ENCODE data around the gene AXIN2. TPM values are rescaled to one million over a fixed set of nuclear protein-coding genes. Genes with fewer than 3 reads are reported as not detected.

The AXIN2 gene
- polyA plus RNA-seq, 3 donors = 0.10 TPM; not detected in 2

GRCh38 chr17:65531256-65532100 lies 30.0 kb downstream of the AXIN2 start:
- Mint-ChIP-seq H3K4me3 (no peak overlapping the region), H3K9me3 (peaks cover 0 to 8% (median 2%) of the 10 kb centered on the region in 7 donors), H3K36me3 (no peaks in the 10 kb centered on the region), H3K4me1 (no peaks in the 10 kb centered on the region), H3K27me3 (ENCODE audit: low read depth in 3 of 3) (peaks cover 2 to 6% (median 6%) of the 10 kb centered on the region in 3 donors), H3K27ac (peak overlapping the region in 1 of 7 donors; percentile 24)
- H3K4me3 ChIP-seq (replicated peaks in 1 of 3; ENCODE audit: low read depth in 2 of 3, low read length in 3 of 3) = no peak overlapping the region
- WGBS (ENCODE audit: insufficient coverage) = 79% methylated on average over 11 of the region's 16 CpGs
- no peak overlapping the region for H2AFZ ChIP-seq (ENCODE audit: insufficient read depth, low read depth, low read length, poor library complexity, severe bottlenecking)
- DNase-seq = no peak
- no peaks in the 10 kb centered on the region for H3K36me3 ChIP-seq (replicated peaks in 1 of 2; ENCODE audit: control insufficient read depth in 1 of 2, insufficient read depth in 2 of 2, low read length in 2 of 2)
- H3K9ac ChIP-seq (ENCODE audit: insufficient read depth, low read length, poor library complexity, severe bottlenecking) = no peak overlapping the region
- no peak for TF ChIP-seq CTCF (IDR thresholded peaks at IDR 0.05)
- no peaks in the 10 kb centered on the region for H4K20me1 ChIP-seq (ENCODE audit: insufficient read depth, low read length)
- H3K4me2 ChIP-seq (replicated peaks; ENCODE audit: extremely low read depth, low read length, poor library complexity, severe bottlenecking) = no peak overlapping the region
- peaks cover 0 to 3% of the 10 kb centered on the region in 2 donors for H3K9me3 ChIP-seq (replicated peaks in 1 of 2; ENCODE audit: control insufficient read depth in 1 of 2, insufficient read depth in 1 of 2, low read length in 2 of 2)
- intact Hi-C loops (cut with micrococcal nuclease) = no loop called here
- no peaks in the 10 kb centered on the region for H3K79me2 ChIP-seq (ENCODE audit: insufficient read depth, low read length)
- H3K27ac ChIP-seq (ENCODE audit: low read depth in 1 of 2, low read length in 2 of 2) = no peak overlapping the region
- H3K27me3 ChIP-seq (ENCODE audit: control insufficient read depth in 2 of 2, insufficient read depth in 2 of 2, low read length in 2 of 2) = no peaks in the 10 kb centered on the region
- no peaks in the 10 kb centered on the region for H3K4me1 ChIP-seq (ENCODE audit: control insufficient read depth in 1 of 2, insufficient read depth in 2 of 2, low read length in 2 of 2)

GRCh38 chr17:65530523-65531255 lies 30.8 kb downstream of the AXIN2 start:
- H2AFZ ChIP-seq (ENCODE audit: insufficient read depth, low read depth, low read length, poor library complexity, severe bottlenecking) = no peak overlapping the region
- no peaks in the 10 kb centered on the region for H3K79me2 ChIP-seq (ENCODE audit: insufficient read depth, low read length)
- no peak for TF ChIP-seq CTCF (IDR thresholded peaks at IDR 0.05)
- no peak overlapping the region for H3K4me2 ChIP-seq (replicated peaks; ENCODE audit: extremely low read depth, low read length, poor library complexity, severe bottlenecking)
- no peak overlapping the region for H3K9ac ChIP-seq (ENCODE audit: insufficient read depth, low read length, poor library complexity, severe bottlenecking)
- H3K4me1 Mint-ChIP-seq = no peaks in the 10 kb centered on the region
- intact Hi-C loops (cut with micrococcal nuclease) = no loop called here
- DNase-seq = no peak
- no peak overlapping the region for H3K4me3 ChIP-seq (replicated peaks in 1 of 3; ENCODE audit: low read depth in 2 of 3, low read length in 3 of 3)
- H3K9me3 Mint-ChIP-seq = peaks cover 0 to 9% (median 2%) of the 10 kb centered on the region in 7 donors
- no peaks in the 10 kb centered on the region for H3K36me3 ChIP-seq (replicated peaks in 1 of 2; ENCODE audit: control insufficient read depth in 1 of 2, insufficient read depth in 2 of 2, low read length in 2 of 2)
- H3K9me3 ChIP-seq (replicated peaks in 1 of 2; ENCODE audit: control insufficient read depth in 1 of 2, insufficient read depth in 1 of 2, low read length in 2 of 2) = peaks cover 0 to 3% of the 10 kb centered on the region in 2 donors
- no peak overlapping the region for H3K4me3 Mint-ChIP-seq
- no peaks in the 10 kb centered on the region for H4K20me1 ChIP-seq (ENCODE audit: insufficient read depth, low read length)
- H3K27ac ChIP-seq (ENCODE audit: low read depth in 1 of 2, low read length in 2 of 2) = no peak overlapping the region
- H3K27ac Mint-ChIP-seq = no peak overlapping the region
- no peaks in the 10 kb centered on the region for H3K27me3 ChIP-seq (ENCODE audit: control insufficient read depth in 2 of 2, insufficient read depth in 2 of 2, low read length in 2 of 2)
- peaks cover 2 to 6% (median 5%) of the 10 kb centered on the region in 3 donors for H3K27me3 Mint-ChIP-seq (ENCODE audit: low read depth in 3 of 3)
- H3K36me3 Mint-ChIP-seq = no peaks in the 10 kb centered on the region
- H3K4me1 ChIP-seq (ENCODE audit: control insufficient read depth in 1 of 2, insufficient read depth in 2 of 2, low read length in 2 of 2) = no peaks in the 10 kb centered on the region
- WGBS (ENCODE audit: insufficient coverage) = 82% methylated on average over 8 of the region's 10 CpGs
